Activated T-helper 17 cell treated with anti-CD3 and anti-CD28 coated beads, Interleukin-2, amount 50 U/mL, for 72 hours (primary cell): ENCODE data around the gene CRYBG2. TPM values are rescaled to one million over a fixed set of nuclear protein-coding genes. Genes with fewer than 3 reads are reported as not detected.
"Not testable (repeated sequence)": the region's sequence is repeated elsewhere in the genome, so short reads cannot be mapped to it uniquely, and the experiment has no call there.

Experiments used
- ATAC-seq: fragments of 150-1000 bp; cut with Tn5 transposase; replicated peaks from 2 replicates; pipeline ENCODE4 v1.10.0; 2021; ENCODE audit warnings: mild to moderate bottlenecking, moderate library complexity
- H3K27ac Mint-ChIP-seq: one replicate; pipeline ENCODE4 v1.8.0; 2022; ENCODE audit warnings: mixed read lengths
- H3K27me3 Mint-ChIP-seq: one replicate; pipeline ENCODE4 v1.8.0; 2022; ENCODE audit warnings: mixed read lengths
- H3K36me3 Mint-ChIP-seq: one replicate; pipeline ENCODE4 v1.8.0; 2022; ENCODE audit warnings: low read depth, mild to moderate bottlenecking, mixed read lengths
- H3K4me1 Mint-ChIP-seq: one replicate; pipeline ENCODE4 v1.8.0; 2022; ENCODE audit warnings: mixed read lengths
- H3K4me3 Mint-ChIP-seq: one replicate; pipeline ENCODE4 v1.8.0; 2022; ENCODE audit warnings: mild to moderate bottlenecking, mixed read lengths
- H3K9me3 Mint-ChIP-seq: one replicate; pipeline ENCODE4 v1.8.0; 2022; ENCODE audit warnings: mixed read lengths
- total RNA-seq, 2 donors: library from RNA; stranded (reverse); gene quantifications; one replicate each; pipeline ENCODE4 v1.2.3, GENCODE V29; 2022

CRYBG2 gene
- total RNA-seq, 2 donors from 2014 or later: 0.37 to 13.6 TPM

- Mint-ChIP-seq H3K4me1 (peaks cover 39% of the 10 kb centered on the region), H3K27ac (peak overlapping the region; percentile 50)
- peak; percentile 93 for ATAC-seq
Measured at GRCh38 chr1:26378088-26378878, 24.4 kb upstream of the CRYBG2 start.

GRCh38 chr1:26376050-26376449 lies 22.1 kb upstream of the CRYBG2 start:
- ATAC-seq: no peak
- Mint-ChIP-seq H3K27ac (no peak overlapping the region), H3K4me1 (peaks cover 49% of the 10 kb centered on the region), H3K36me3 (no peaks in the 10 kb centered on the region), H3K9me3 (no peaks in the 10 kb centered on the region), H3K27me3 (no peaks in the 10 kb centered on the region), H3K4me3 (no peak overlapping the region)

More at GRCh38 chr1:26378088-26378878, 24.4 kb upstream of the CRYBG2 start:
- peak overlapping the region; percentile 58 for H3K4me3 Mint-ChIP-seq
- H3K27me3 Mint-ChIP-seq: no peaks in the 10 kb centered on the region
- no peaks in the 10 kb centered on the region for H3K36me3 Mint-ChIP-seq
- H3K9me3 Mint-ChIP-seq: no peaks in the 10 kb centered on the region

DNA sequence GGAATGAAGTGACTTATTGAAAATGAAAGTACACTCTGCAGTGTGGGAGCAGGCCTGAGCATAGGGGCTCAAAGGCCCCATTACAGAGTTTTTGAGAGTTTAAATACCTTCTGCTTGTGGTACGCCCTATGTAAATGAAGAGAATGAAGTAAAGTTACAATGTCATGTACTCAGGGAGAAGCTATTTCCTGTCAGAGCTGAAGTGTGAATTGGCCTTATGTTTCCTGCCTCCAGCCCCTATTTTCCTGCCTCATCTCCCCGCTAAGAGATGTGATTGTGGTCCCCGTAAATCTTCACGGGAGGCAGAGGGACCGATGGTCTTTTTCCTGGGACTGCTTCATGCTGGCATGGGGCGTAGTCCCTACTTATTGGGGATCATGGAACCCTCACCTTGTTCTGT lies 21.2 kb upstream of the CRYBG2 start:
- Mint-ChIP-seq H3K27ac (peak overlapping the region; percentile 80), H3K9me3 (no peaks in the 10 kb centered on the region), H3K4me1 (peaks cover 58% of the 10 kb centered on the region), H3K27me3 (no peaks in the 10 kb centered on the region), H3K36me3 (no peaks in the 10 kb centered on the region), H3K4me3 (peak overlapping the region; percentile 41)
- ATAC-seq: peak; percentile 17

- ATAC-seq, H3K27me3 Mint-ChIP-seq, H3K9me3 Mint-ChIP-seq, H3K36me3 Mint-ChIP-seq: not testable (repeated sequence)
- H3K4me1 Mint-ChIP-seq: peaks cover 58% of the 10 kb centered on the region
- peak overlapping the region; percentile 41 for H3K4me3 Mint-ChIP-seq
- peak overlapping the region; percentile 80 for H3K27ac Mint-ChIP-seq
Measured at GRCh38 chr1:26374361-26374760, 20.4 kb upstream of the CRYBG2 start.

DNA sequence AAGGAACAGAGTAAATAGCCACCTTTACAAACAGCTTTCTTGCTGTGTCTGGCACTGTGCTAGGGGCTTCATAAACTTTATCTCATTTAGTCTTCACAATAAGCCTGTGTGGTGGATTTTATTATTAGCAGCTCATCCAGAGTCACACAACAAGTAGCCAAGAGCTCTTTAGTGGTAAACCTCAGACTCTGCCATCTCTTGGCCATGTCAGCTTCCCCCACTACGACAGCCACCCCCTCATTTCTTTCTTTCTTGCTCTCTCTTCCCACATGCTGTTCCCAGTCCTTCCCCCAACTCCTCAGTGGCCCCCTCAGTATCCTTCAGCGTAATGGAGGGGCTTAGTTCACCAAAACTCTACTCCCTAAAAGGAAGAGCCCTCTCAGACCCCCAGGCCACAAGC lies 19.9 kb upstream of the CRYBG2 start:
- Mint-ChIP-seq H3K9me3 (no peaks in the 10 kb centered on the region), H3K4me1 (peaks cover 57% of the 10 kb centered on the region), H3K36me3 (no peaks in the 10 kb centered on the region), H3K27me3 (no peaks in the 10 kb centered on the region), H3K4me3 (peak overlapping the region; percentile 41), H3K27ac (peak overlapping the region; percentile 80)
- ATAC-seq: no peak

GRCh38 chr1:26373281-26373680 lies 19.4 kb upstream of the CRYBG2 start:
- Mint-ChIP-seq H3K27me3 (no peaks in the 10 kb centered on the region), H3K36me3 (no peaks in the 10 kb centered on the region), H3K27ac (peak overlapping the region; percentile 80), H3K9me3 (no peaks in the 10 kb centered on the region), H3K4me1 (peaks cover 52% of the 10 kb centered on the region), H3K4me3 (peak overlapping the region; percentile 41)
- ATAC-seq: peak; percentile 41

DNA sequence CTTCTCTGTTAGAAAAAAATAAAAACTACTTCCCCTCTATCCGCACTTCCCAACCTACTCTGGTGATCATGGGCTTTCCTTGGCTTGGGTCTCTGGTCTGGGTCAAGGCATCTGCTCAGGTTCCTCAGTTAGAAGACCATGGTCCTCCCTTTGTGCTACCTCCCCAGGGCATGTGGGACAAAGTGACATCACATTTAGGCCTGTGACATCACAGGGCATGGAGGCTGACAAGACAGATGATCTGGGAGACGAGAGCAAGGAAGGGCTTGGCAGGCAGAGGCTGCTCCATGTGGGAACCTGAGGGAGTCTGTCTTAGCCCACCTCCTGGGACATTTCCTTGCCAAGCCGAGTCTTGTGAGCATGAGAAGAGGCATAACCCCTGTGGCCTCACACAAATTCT lies 18.7 kb upstream of the CRYBG2 start, which contains the start of gene ZNF683:
Gene ZNF683, minus strand, starts transcription at position 140 of the 400 bp plus-strand sequence. CDS start 4,179 bp downstream, outside the sequence.
- peak within 1 kb of the TSS; percentile 41 for H3K4me3 Mint-ChIP-seq
- not testable (repeated sequence) for H3K9me3 Mint-ChIP-seq, ATAC-seq, H3K27me3 Mint-ChIP-seq, H3K36me3 Mint-ChIP-seq
- H3K4me1 Mint-ChIP-seq: peaks cover 46% of the 10 kb centered on the region
- peak within 1 kb of the TSS; percentile 82 for H3K27ac Mint-ChIP-seq

GRCh38 chr1:26372039-26372438 lies 18.1 kb upstream of the CRYBG2 start:
- peak overlapping the region; percentile 41 for H3K4me3 Mint-ChIP-seq
- H3K27me3 Mint-ChIP-seq: no peaks in the 10 kb centered on the region
- no peaks in the 10 kb centered on the region for H3K9me3 Mint-ChIP-seq
- peaks cover 43% of the 10 kb centered on the region for H3K4me1 Mint-ChIP-seq
- peak overlapping the region; percentile 23 for H3K27ac Mint-ChIP-seq
- peak; percentile 65 for ATAC-seq
- no peaks in the 10 kb centered on the region for H3K36me3 Mint-ChIP-seq

GRCh38 chr1:26370591-26371382 lies 16.9 kb upstream of the CRYBG2 start:
- H3K36me3 Mint-ChIP-seq: no peaks in the 10 kb centered on the region
- no peak for ATAC-seq
- H3K27ac Mint-ChIP-seq: peak overlapping the region; percentile 82
- no peaks in the 10 kb centered on the region for H3K27me3 Mint-ChIP-seq
- H3K4me3 Mint-ChIP-seq: peak overlapping the region; percentile 9
- no peaks in the 10 kb centered on the region for H3K9me3 Mint-ChIP-seq
- H3K4me1 Mint-ChIP-seq: peaks cover 41% of the 10 kb centered on the region

GRCh38 chr1:26368486-26368885 lies 14.6 kb upstream of the CRYBG2 start:
- Mint-ChIP-seq H3K9me3 (no peaks in the 10 kb centered on the region), H3K27me3 (no peaks in the 10 kb centered on the region), H3K4me1 (peaks cover 25% of the 10 kb centered on the region), H3K4me3 (no peak overlapping the region), H3K27ac (no peak overlapping the region), H3K36me3 (no peaks in the 10 kb centered on the region)
- ATAC-seq: no peak

DNA sequence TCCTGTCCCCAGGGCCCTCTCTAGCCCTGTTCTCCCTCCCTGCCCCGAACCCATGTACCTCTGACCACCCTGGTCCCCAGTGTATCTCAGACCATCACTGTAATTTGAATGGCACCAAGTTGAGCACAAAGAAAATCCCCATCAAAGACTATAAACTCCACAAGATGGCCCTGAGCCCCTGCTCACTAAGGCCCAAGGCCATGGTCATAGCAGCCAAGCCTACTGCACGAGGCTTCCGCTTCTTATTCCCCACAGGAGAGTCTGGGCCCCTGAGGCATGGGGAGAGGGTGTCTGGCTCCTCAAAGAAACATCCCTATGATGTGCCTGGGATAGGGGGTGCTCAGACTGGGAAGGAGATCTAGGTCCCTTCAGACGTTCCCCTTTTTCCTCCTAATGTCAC lies 14.1 kb upstream of the CRYBG2 start:
- H3K4me3 Mint-ChIP-seq: no peak overlapping the region
- ATAC-seq: no peak
- no peaks in the 10 kb centered on the region for H3K36me3 Mint-ChIP-seq
- no peaks in the 10 kb centered on the region for H3K27me3 Mint-ChIP-seq
- no peaks in the 10 kb centered on the region for H3K9me3 Mint-ChIP-seq
- H3K27ac Mint-ChIP-seq: no peak overlapping the region
- peaks cover 22% of the 10 kb centered on the region for H3K4me1 Mint-ChIP-seq

DNA sequence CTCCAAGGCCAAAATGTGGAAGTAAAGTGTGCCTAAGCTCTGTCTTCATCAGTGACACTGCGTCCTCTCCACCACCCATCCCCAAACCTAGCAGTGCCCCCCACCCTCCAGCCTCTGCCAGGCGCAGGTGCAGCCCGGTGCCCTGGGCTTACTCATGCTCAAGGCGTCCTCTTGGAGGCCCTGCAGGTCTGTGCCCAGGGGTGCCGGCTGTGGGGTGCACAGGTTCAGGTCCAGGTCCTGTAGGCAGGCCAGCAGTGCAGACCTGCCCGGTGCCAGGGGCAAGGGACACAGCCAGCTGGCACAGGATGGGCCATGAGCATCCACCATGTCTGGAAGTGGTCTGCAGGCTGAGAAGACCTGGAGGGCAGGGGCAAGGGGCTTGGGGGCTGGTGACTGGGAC lies 13.5 kb upstream of the CRYBG2 start:
- ATAC-seq: no peak
- Mint-ChIP-seq H3K27me3 (no peaks in the 10 kb centered on the region), H3K27ac (no peak overlapping the region), H3K4me3 (no peak overlapping the region), H3K4me1 (peaks cover 18% of the 10 kb centered on the region), H3K36me3 (no peaks in the 10 kb centered on the region), H3K9me3 (no peaks in the 10 kb centered on the region)

DNA sequence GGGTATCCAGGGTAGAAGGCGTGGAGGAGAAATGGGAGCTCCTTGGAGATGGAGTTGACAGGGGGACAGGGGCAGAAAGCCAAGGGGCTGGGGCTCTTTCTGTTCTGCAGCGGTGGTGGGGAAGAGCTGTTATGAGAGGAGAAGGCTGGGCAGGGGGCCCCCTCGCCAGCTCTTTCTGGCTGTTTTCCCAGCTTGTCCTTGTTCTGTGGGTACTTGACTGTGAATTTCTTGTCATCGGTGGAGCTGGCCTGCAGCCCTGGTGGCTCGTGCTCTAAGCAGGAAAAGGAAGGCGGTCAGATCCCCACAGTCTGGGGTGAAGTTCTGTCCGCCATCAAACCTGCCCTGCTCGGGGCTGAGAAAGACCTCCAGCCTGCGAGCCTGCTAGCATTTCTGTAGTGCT lies 11.0 kb upstream of the CRYBG2 start:
- Mint-ChIP-seq H3K27ac (no peak overlapping the region), H3K4me1 (peaks cover 10% of the 10 kb centered on the region), H3K9me3 (no peaks in the 10 kb centered on the region), H3K4me3 (no peak overlapping the region), H3K27me3 (peaks cover 5% of the 10 kb centered on the region), H3K36me3 (peaks cover 4% of the 10 kb centered on the region)
- ATAC-seq: no peak

DNA sequence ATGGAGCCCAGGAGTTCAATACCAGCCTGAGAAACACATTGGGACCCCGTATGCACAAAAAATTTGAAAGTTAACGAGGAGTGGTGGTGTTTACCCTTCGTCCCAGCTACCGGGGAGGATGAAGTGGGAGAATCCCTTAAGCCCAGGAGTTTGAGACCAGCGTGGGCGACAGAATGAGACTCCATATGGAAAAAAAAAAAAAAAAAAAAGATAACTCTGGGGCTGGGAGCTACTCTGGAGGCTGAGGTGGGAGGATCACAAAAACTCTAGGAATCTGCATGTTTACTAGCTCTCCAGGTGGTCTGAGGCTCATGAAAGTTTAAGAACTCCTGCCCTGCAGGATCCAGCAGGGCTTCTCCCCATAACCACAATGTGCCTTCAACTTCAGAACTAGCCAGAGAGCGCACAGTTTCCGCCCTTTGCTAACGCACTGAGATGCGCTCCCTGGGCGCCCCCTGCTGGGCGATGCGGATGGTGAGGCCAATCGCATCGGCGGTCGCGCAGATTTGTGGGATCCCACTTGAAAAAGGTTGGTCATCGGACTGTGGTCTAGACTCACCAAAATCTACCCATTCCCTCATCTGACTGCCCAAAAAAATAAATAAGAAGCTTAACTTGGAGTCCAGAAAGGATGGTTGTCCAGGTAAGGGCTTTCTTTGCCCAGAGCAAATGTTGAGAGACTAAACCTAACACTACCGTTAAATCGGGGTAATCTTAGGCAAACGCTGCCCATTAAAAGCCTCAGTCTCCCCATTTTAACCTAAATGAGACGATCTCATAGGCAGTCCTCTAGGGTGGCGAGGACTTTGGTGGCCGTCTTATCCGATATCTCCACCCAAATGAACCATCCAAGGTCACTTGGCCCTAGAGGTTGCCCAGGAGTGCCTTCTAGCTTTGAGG lies 9.9 kb upstream of the CRYBG2 start:
- H3K27ac Mint-ChIP-seq: no peak overlapping the region
- no peaks in the 10 kb centered on the region for H3K9me3 Mint-ChIP-seq
- peaks cover 19% of the 10 kb centered on the region for H3K4me1 Mint-ChIP-seq
- peaks cover 5% of the 10 kb centered on the region for H3K27me3 Mint-ChIP-seq
- peak; percentile 81 for ATAC-seq
- H3K4me3 Mint-ChIP-seq: no peak overlapping the region
- peaks cover 5% of the 10 kb centered on the region for H3K36me3 Mint-ChIP-seq
